K562 (cell line): ENCODE results near the gene GIT2. TPM values are rescaled to one million over a fixed set of nuclear protein-coding genes. Genes with fewer than 3 reads are reported as not detected.

Experiments used
- ATAC-seq: fragments of 200-7000 bp; cut with Tn5 transposase; 3 replicates; pipeline ENCODE4 v1.9.1; 2020; ENCODE audit warnings: moderate library complexity
- BruUV-seq: library from RNA; stranded (reverse); fragments of 400-500 nt; replicated peaks from 2 replicates; lab custom pipeline; 2021; lab: Mats Ljungman, UMichigan
- CTCF ChIA-PET: fragments of 300-600 bp; formaldehyde crosslinking; extraction: SDS; loops from one replicate; lab custom pipeline; 2021; ENCODE audit warnings: low intra/inter-chr PET ratio; lab: Yijun Ruan, JAX
- POLR2A ChIA-PET: fragments of 300-600, 350-650 bp; sonication (Branson Sonifier 250); formaldehyde crosslinking; extraction: SDS; loops from one replicate; lab custom pipeline; 2021; ENCODE audit warnings: antibody characterized with exemption, inconsistent platforms; lab: Yijun Ruan, JAX
- DNase-seq, 4 experiments: peaks; one replicate each; pipeline versions ENCODE4 v3.0.0 to v3.0.0-alpha.2; 2011 to 2018; ENCODE audit warnings: low spot score in 3 of 4, mixed read lengths in 3 of 4; ENCODE audit errors: extremely low read depth in 1 of 4
- FAIRE-seq: peaks from 2 replicates; lab custom pipeline; 2011; peaks lifted over from hg19 to GRCh38; lab: Jason Lieb, UNC
- H2AFZ ChIP-seq: 2 replicates; pipeline ENCODE4 v1.6.0; 2011; ENCODE audit warnings: low read depth, low read length, control low read depth, inconsistent platforms
- H3K27ac ChIP-seq: fragments of 200-600 bp; 3 replicates; pipeline ENCODE4 v1.8.0; 2011; ENCODE audit warnings: low read depth, mild to moderate bottlenecking, control low read depth, inconsistent platforms, low read length, moderate library complexity, mixed read lengths; ENCODE audit errors: extremely low read depth
- H3K27me3 ChIP-seq, 2 experiments: fragments of 300-600 bp in 1 of 2; 2 replicates in 1 of 2; 3 replicates in 1 of 2; pipeline versions ENCODE4 v1.6.0 to v1.8.0; 2011; ENCODE audit warnings: inconsistent platforms in 2 of 2, low read length in 2 of 2, mild to moderate bottlenecking in 1 of 2, mixed read lengths in 1 of 2, moderate library complexity in 1 of 2; ENCODE audit not compliant: control insufficient read depth in 2 of 2, insufficient read depth in 2 of 2
- H3K36me3 ChIP-seq: fragments of 300-600 bp; 3 replicates; pipeline ENCODE4 v1.8.0; 2011; ENCODE audit warnings: mild to moderate bottlenecking, low read length, inconsistent platforms; ENCODE audit not compliant: control insufficient read depth, insufficient read depth
- H3K4me1 ChIP-seq, 2 experiments: fragments of 200-600 bp in 1 of 2; replicated peaks in 1 of 2; 2 replicates in 1 of 2; 3 replicates in 1 of 2; pipeline versions ENCODE4 v1.5.1 to v1.8.0; 2011; ENCODE audit warnings: inconsistent platforms in 2 of 2, low read length in 2 of 2, mild to moderate bottlenecking in 1 of 2, mixed read lengths in 1 of 2, moderate library complexity in 1 of 2; ENCODE audit not compliant: control insufficient read depth in 2 of 2, insufficient read depth in 2 of 2
- H3K4me2 ChIP-seq: 2 replicates; pipeline ENCODE4 v1.6.1; 2011; ENCODE audit warnings: low read length, control low read depth, inconsistent platforms, mixed read lengths; ENCODE audit not compliant: insufficient read depth
- H3K4me3 ChIP-seq: fragments of 200-600 bp; sonication (generic), shearing (Covaris generic); 2 replicates; pipeline ENCODE4 v1.5.1; 2016; ENCODE audit warnings: control low read depth, inconsistent platforms
- H3K79me2 ChIP-seq: fragments of 200-600 bp; 3 replicates; pipeline ENCODE4 v1.8.0; 2011; ENCODE audit warnings: low read length, inconsistent platforms; ENCODE audit not compliant: control insufficient read depth, insufficient read depth
- H3K9ac ChIP-seq, 2 experiments: 2 replicates each; pipeline versions ENCODE4 v1.6.0 to v1.6.1; 2011; ENCODE audit warnings: low read depth in 2 of 2, low read length in 2 of 2, control low read depth in 1 of 2, inconsistent platforms in 1 of 2, mild to moderate bottlenecking in 1 of 2, mixed read lengths in 1 of 2; ENCODE audit not compliant: insufficient read depth in 1 of 2
- H3K9me1 ChIP-seq: one replicate; pipeline ENCODE4 v1.6.0; 2011; ENCODE audit warnings: inconsistent platforms, mild to moderate bottlenecking, low read length, moderate library complexity; ENCODE audit not compliant: control insufficient read depth, insufficient read depth
- H3K9me3 ChIP-seq: replicated peaks from 2 replicates; pipeline ENCODE4 v1.5.1; 2011; ENCODE audit warnings: low read depth, low read length, inconsistent platforms; ENCODE audit not compliant: control insufficient read depth, insufficient read depth
- H4K20me1 ChIP-seq: replicated peaks from 2 replicates; pipeline ENCODE4 v1.6.1; 2011; ENCODE audit warnings: low read length, inconsistent platforms, mixed read lengths; ENCODE audit not compliant: control insufficient read depth, insufficient read depth
- ARNT ChIP-seq, 2 experiments: fragments of 450-650 bp; IDR thresholded peaks; 2 replicates each; pipeline ENCODE4 v1.6.1; 2016; ENCODE audit warnings: mild to moderate bottlenecking in 1 of 2
- ASH1L ChIP-seq: fragments of 450-650 bp; IDR thresholded peaks from 2 replicates; pipeline ENCODE4 v1.6.1; 2018; ENCODE audit warnings: borderline replicate concordance, mild to moderate bottlenecking, low read depth; ENCODE audit not compliant: partially characterized antibody
- C11orf30 ChIP-seq: fragments of 450-650 bp; IDR thresholded peaks from 2 replicates; pipeline ENCODE4 v1.6.1; 2016; ENCODE audit warnings: low read depth, mild to moderate bottlenecking
- FIP1L1 ChIP-seq: fragments of 200-400 bp; formaldehyde crosslinking; IDR thresholded peaks from 2 replicates; pipeline ENCODE4 v1.6.1; 2018; ENCODE audit warnings: mild to moderate bottlenecking, low read depth, low read length; ENCODE audit not compliant: poor library complexity, severe bottlenecking
- HDAC8 ChIP-seq: fragments of 450-650 bp; IDR thresholded peaks from 2 replicates; pipeline ENCODE4 v1.6.1; 2016; ENCODE audit warnings: mild to moderate bottlenecking, missing genetic modification characterization, moderate library complexity, missing compliant biosample characterization
- NUFIP1 ChIP-seq: fragments of 450-650 bp; IDR thresholded peaks from 2 replicates; pipeline ENCODE4 v1.6.1; 2018; ENCODE audit not compliant: partially characterized antibody
- POLR2G ChIP-seq: fragments of 200-400 bp; formaldehyde crosslinking; IDR thresholded peaks from 2 replicates; pipeline ENCODE4 v1.6.1; 2017; ENCODE audit warnings: low read depth, mild to moderate bottlenecking, antibody characterized with exemption, low read length, moderate library complexity
- STAG1 ChIP-seq: sonication (generic); formaldehyde crosslinking; IDR thresholded peaks from 2 replicates; pipeline ENCODE4 v1.5.0; 2020; ENCODE audit warnings: missing genetic modification reagents, borderline replicate concordance
- ZNF3 ChIP-seq: fragments of 250-450 bp; sonication (Bioruptor Pico); IDR thresholded peaks from 2 replicates; pipeline ENCODE4 v1.5.0; 2021; ENCODE audit warnings: mild to moderate bottlenecking, moderate library complexity
- WGBS: fragments of 100-300 bp; shearing (Covaris generic); methylation state at CpG from one replicate; pipeline ENCODE4 v1.1.6; 2016; ENCODE audit warnings: low coverage, mixed read lengths; ENCODE audit not compliant: insufficient coverage; ENCODE audit errors: missing lambda C conversion rate; 5-methylcytosine and 5-hydroxymethylcytosine counted together
- in situ Hi-C: fragments of 300-500 bp; cut with MboI; formaldehyde crosslinking; loops from 4 replicates; pipeline ENCODE4 v1.15.0; 2018; ENCODE audit warnings: inconsistent platforms, mixed read lengths
- intact Hi-C: fragments of 100-400 bp; cut with micrococcal nuclease; formaldehyde crosslinking; loops from 2 replicates; pipeline ENCODE4 v1.14.2; 2022
- polyA plus RNA-seq, 8 experiments: library from polyadenylated mRNA; depleted of rRNA in 4 of 8; stranded (reverse) in 5 of 8; unstranded in 3 of 8; fragments of >200 nt; fragmentation: Nextera tagmentation in 2 of 8; fragmentation: Illumina TruSeq in 1 of 8; extraction: Ambion mirVana in 2 of 8; extraction: Trizol in 1 of 8; gene quantifications; 2 replicates each; pipeline versions ENCODE4 v1.2.1 to v1.2.3, GENCODE V29; 2011 to 2014; ENCODE audit warnings: inconsistent platforms in 1 of 8, missing spikeins in 1 of 8
- total RNA-seq, 7 experiments: library from RNA; depleted of rRNA in 6 of 7; stranded (reverse); fragments of >200 nt in 6 of 7; fragmentation: Illumina TruSeq in 2 of 7; extraction: Trizol in 2 of 7; gene quantifications; 2 replicates each; pipeline versions ENCODE4 v1.2.1 to v1.2.3, GENCODE V29; 2011 to 2021; ENCODE audit warnings: low replicate concordance in 1 of 7
- TF ChIP-seq, protein P1 (sequence below), 3 experiments: IDR thresholded peaks in 2 of 3; conservative IDR thresholded peaks in 1 of 3; 2 replicates each; pipeline ENCODE4 v1.5.1; 2011 to 2012; ENCODE audit warnings: low read length in 3 of 3, mild to moderate bottlenecking in 3 of 3, control low read depth in 2 of 3, improper control_type of control experiment in 1 of 3, inconsistent platforms in 1 of 3, low read depth in 1 of 3, mixed read lengths in 1 of 3, moderate library complexity in 1 of 3; ENCODE audit not compliant: insufficient read depth in 2 of 3

GIT2 gene
- total and polyA plus RNA-seq, 9 of the 15 experiments (the other 6 are each of a cell fraction or from before 2014, with no cell fraction given) = 4.0 to 30.4 (median 23.5) TPM

DNA sequence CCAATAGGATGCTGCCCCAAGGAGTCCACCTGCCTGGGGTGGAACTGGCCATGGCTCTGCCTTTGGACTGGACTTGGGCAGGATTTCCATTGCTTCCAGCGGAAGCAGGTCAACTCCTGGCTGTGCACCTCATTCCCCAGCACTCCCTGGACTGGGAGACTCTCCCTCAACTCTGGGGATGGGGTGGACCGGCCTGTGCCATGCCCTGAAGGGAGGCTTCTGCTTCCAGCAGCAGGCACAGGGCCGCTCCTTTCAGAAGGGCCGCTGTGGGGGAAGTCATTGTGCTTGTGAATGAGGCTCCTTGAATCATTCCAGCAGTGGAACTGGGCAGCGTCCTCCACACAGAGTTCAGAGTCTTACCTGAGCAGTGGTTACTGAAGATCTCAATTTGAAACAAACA lies 73.1 kb downstream of the GIT2 start:
- Histone ChIP-seq H3K9me3 (no peaks in the 10 kb centered on the region), H3K27ac (no peak overlapping the region), H3K79me2 (no peaks in the 10 kb centered on the region), H2AFZ (no peak overlapping the region), H3K27me3 (no peaks in the 10 kb centered on the region), H3K9me1 (no peaks in the 10 kb centered on the region), H3K4me2 (no peak overlapping the region), H3K4me3 (no peak overlapping the region), H4K20me1 (no peaks in the 10 kb centered on the region), H3K9ac (no peak overlapping the region), H3K4me1 (peaks cover 0 to 18% of the 10 kb centered on the region in 2 experiments; a peak in 3 of 5 replicates), H3K36me3 (peaks cover 16% of the 10 kb centered on the region; the same call in 2 of the 3 replicates)
- POLR2A ChIA-PET = no interaction called here
- no TSS peak for BruUV-seq
- DNase-seq (no peak), ATAC-seq (no peak), FAIRE-seq (no peak)
- WGBS = 31% methylated on average over 4 of the region's 5 CpGs
- in situ Hi-C loops (no loop called here), intact Hi-C loops (no loop called here)
- CTCF ChIA-PET = no interaction called here
- TF ChIP-seq FIP1L1 = no peak
- no peak for TF ChIP-seq STAG1 (CRISPR knock-in tag)
- TF ChIP-seq ARNT (IDR thresholded peaks at IDR 0.05) = no peak
- no peak for TF ChIP-seq ASH1L
- TF ChIP-seq HDAC8 (tag) = no peak
- TF ChIP-seq, protein P1, sequence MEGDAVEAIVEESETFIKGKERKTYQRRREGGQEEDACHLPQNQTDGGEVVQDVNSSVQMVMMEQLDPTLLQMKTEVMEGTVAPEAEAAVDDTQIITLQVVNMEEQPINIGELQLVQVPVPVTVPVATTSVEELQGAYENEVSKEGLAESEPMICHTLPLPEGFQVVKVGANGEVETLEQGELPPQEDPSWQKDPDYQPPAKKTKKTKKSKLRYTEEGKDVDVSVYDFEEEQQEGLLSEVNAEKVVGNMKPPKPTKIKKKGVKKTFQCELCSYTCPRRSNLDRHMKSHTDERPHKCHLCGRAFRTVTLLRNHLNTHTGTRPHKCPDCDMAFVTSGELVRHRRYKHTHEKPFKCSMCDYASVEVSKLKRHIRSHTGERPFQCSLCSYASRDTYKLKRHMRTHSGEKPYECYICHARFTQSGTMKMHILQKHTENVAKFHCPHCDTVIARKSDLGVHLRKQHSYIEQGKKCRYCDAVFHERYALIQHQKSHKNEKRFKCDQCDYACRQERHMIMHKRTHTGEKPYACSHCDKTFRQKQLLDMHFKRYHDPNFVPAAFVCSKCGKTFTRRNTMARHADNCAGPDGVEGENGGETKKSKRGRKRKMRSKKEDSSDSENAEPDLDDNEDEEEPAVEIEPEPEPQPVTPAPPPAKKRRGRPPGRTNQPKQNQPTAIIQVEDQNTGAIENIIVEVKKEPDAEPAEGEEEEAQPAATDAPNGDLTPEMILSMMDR (IDR thresholded peaks at IDR 0.05 in 2 of 3, conservative IDR thresholded peaks at IDR 0.05 in 1 of 3; ENCODE audit: insufficient read depth in 2 of 3, low read depth in 1 of 3, low read length in 3 of 3) = no peak
- no peak for TF ChIP-seq ZNF3
- TF ChIP-seq NUFIP1 = no peak
- TF ChIP-seq POLR2G = no peak
- TF ChIP-seq C11orf30 = no peak
